ENCODE measurements around the gene ATRNL1. TPM values are rescaled to one million over a fixed set of nuclear protein-coding genes. Genes with fewer than 3 reads are reported as not detected.

ATRNL1 gene
- total and polyA plus RNA-seq, 2 experiments from 2014 or later, result 4.8 to 29.7 TPM

- no peak for TF ChIP-seq REST (IDR thresholded peaks at IDR 0.05; ENCODE audit: unreplicated experiment)
- TF ChIP-seq CREB1 (CRISPR knock-in tag; IDR thresholded peaks at IDR 0.05; ENCODE audit: low read depth), result no peak
- TF ChIP-seq EZH2 (IDR thresholded peaks at IDR 0.05; ENCODE audit: low read depth, unreplicated experiment), result no peak
- no peak for TF ChIP-seq JUNB (IDR thresholded peaks at IDR 0.05; ENCODE audit: unreplicated experiment)
- TF ChIP-seq ZNF114 (CRISPR knock-in tag; IDR thresholded peaks at IDR 0.05), result no peak
- TF ChIP-seq STAT1 (IDR thresholded peaks at IDR 0.05; ENCODE audit: unreplicated experiment), result no peak
Measured at GRCh38 chr10:115985786-115986185, 892.6 kb downstream of the ATRNL1 start (continued).

- Histone ChIP-seq H3K27ac (ENCODE audit: low read depth) (no peak overlapping the region), H3K36me3 (ENCODE audit: insufficient read depth) (0 out of 2 replicates have a peak, but pooled peaks cover 7% of the 10 kb centered on the region), H3K4me1 (ENCODE audit: insufficient read depth) (no peaks in the 10 kb centered on the region), H3K9me2 (ENCODE audit: insufficient read depth) (peaks cover 4% of the 10 kb centered on the region; the same call in 1 of the 2 replicates), H3K4me3 (no peak overlapping the region), H3K27me3 (ENCODE audit: insufficient read depth) (peaks cover 10% of the 10 kb centered on the region; the same call in 1 of the 2 replicates), H3F3A (replicated peaks; ENCODE audit: low read depth) (no peaks in the 10 kb centered on the region), H4K20me1 (replicated peaks; ENCODE audit: insufficient read depth) (no peaks in the 10 kb centered on the region), H3K4me2 (no peak overlapping the region), H3K79me2 (replicated peaks; ENCODE audit: insufficient read depth) (no peaks in the 10 kb centered on the region), H2AFZ (no peak overlapping the region)
- peaks cover 5% of the 10 kb centered on the region; the same call in 1 of the 3 replicates for H3K36me3 Mint-ChIP-seq (ENCODE audit: low read depth)
- H3K9me3 Mint-ChIP-seq, result peaks cover 5% of the 10 kb centered on the region; the same call in 1 of the 3 replicates
- H3K4me1 Mint-ChIP-seq, result no peaks in the 10 kb centered on the region
- H3K4me3 Mint-ChIP-seq, result no peak overlapping the region
- no peak for DNase-seq (ENCODE audit: low spot score)
- no peak for ATAC-seq
- H3K27ac Mint-ChIP-seq, result no peak overlapping the region
- H3K27me3 Mint-ChIP-seq (ENCODE audit: insufficient read depth, low read depth, poor library complexity), result peaks cover 9% of the 10 kb centered on the region
- TF ChIP-seq REST (IDR thresholded peaks at IDR 0.05; ENCODE audit: unreplicated experiment) (no peak), STAT1 (IDR thresholded peaks at IDR 0.05; ENCODE audit: unreplicated experiment) (no peak), ZNF331 (CRISPR knock-in tag; IDR thresholded peaks at IDR 0.05; ENCODE audit: low read depth) (no peak), JUNB (IDR thresholded peaks at IDR 0.05; ENCODE audit: unreplicated experiment) (no peak), ZNF462 (CRISPR knock-in tag; IDR thresholded peaks at IDR 0.05) (no peak), EZH2phosphoT487 (IDR thresholded peaks at IDR 0.05; ENCODE audit: unreplicated experiment) (no peak), NANOG (IDR thresholded peaks at IDR 0.05; ENCODE audit: borderline replicate concordance) (no peak), EZH2 (IDR thresholded peaks at IDR 0.05; ENCODE audit: low read depth, unreplicated experiment) (no peak)
Measured at GRCh38 chr10:115988380-115988779, 895.2 kb downstream of the ATRNL1 start.

Data from GM23338 (cell line).